ENCODE data around the gene KLHDC8A. TPM values are rescaled to one million over a fixed set of nuclear protein-coding genes. Genes with fewer than 3 reads are reported as not detected.
"Not testable (repeated sequence)": the region's sequence is repeated elsewhere in the genome, so short reads cannot be mapped to it uniquely, and the experiment has no call there.

The KLHDC8A gene, protein sequence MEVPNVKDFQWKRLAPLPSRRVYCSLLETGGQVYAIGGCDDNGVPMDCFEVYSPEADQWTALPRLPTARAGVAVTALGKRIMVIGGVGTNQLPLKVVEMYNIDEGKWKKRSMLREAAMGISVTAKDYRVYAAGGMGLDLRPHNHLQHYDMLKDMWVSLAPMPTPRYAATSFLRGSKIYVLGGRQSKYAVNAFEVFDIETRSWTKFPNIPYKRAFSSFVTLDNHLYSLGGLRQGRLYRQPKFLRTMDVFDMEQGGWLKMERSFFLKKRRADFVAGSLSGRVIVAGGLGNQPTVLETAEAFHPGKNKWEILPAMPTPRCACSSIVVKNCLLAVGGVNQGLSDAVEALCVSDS
- total RNA-seq (2021) (0.39 TPM in 1 of 2 replicates, not detected in the other), Bru-seq, nascent RNA (percentile 19 among the genes with signal in this experiment), BruChase-seq, experiment 1, labeled RNA remaining after a 2-hour chase (percentile 22 among the genes with signal in this experiment), BruChase-seq, experiment 2, labeled RNA remaining after a 6-hour chase (percentile 16 among the genes with signal in this experiment)
- long read RNA-seq, partial matches to known transcripts: 0 of 1 reads
- long read RNA-seq, other reads (novel, unspliced or antisense): 0 of 1 reads

DNA sequence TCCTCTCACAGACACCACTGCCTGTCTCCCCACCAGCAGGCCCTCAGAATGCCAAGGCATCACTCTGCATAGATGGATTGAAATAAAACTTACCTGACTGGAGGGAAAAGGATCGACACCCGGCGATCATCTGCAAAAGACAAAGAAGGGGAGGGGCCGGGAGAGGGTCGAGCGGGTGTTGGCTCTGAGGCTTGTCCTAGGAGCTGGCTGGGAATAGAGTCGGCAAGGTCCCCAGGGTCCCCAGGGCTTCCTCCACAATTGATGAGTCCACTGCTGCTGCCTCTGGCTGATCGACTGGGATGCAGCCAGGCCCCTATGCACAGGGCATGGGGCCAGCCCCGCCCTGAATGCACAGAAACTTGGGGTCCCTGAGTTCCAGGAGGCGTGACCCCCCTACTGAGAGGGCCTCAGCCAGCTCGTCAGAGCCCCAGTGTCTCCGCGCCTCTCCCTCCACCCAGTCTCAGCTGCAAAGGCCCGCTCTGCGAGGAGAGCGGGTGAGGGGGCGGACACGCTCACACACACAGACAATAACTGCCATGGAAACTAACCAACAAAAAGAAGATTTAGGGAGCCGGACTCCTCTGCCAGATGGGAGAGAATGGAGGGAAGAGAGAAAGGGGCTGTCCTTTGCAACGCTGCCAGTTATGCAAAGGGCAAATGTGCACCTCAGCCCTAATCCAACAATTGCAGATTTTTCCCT is at the start of gene KLHDC8A:
Gene KLHDC8A, minus strand, starts transcription at position 483 of the 700 bp plus-strand sequence. CDS start 13,318 bp downstream, outside the sequence.
- H3K9me3 ChIP-seq (ENCODE audit: low read depth, low read length, poor library complexity, severe bottlenecking): no peaks in the 10 kb centered on the region
- no peak within 1 kb of the TSS for H3K27ac ChIP-seq (ENCODE audit: low read depth, low read length, poor library complexity, severe bottlenecking)
- H3K27me3 ChIP-seq (replicated peaks; ENCODE audit: insufficient read depth, low read depth, low read length, poor library complexity): no peaks in the 10 kb centered on the region
- H3K4me1 ChIP-seq (ENCODE audit: insufficient read depth, low read length, poor library complexity, severe bottlenecking): peaks cover 15% of the 10 kb centered on the region
- TF ChIP-seq, protein P1, sequence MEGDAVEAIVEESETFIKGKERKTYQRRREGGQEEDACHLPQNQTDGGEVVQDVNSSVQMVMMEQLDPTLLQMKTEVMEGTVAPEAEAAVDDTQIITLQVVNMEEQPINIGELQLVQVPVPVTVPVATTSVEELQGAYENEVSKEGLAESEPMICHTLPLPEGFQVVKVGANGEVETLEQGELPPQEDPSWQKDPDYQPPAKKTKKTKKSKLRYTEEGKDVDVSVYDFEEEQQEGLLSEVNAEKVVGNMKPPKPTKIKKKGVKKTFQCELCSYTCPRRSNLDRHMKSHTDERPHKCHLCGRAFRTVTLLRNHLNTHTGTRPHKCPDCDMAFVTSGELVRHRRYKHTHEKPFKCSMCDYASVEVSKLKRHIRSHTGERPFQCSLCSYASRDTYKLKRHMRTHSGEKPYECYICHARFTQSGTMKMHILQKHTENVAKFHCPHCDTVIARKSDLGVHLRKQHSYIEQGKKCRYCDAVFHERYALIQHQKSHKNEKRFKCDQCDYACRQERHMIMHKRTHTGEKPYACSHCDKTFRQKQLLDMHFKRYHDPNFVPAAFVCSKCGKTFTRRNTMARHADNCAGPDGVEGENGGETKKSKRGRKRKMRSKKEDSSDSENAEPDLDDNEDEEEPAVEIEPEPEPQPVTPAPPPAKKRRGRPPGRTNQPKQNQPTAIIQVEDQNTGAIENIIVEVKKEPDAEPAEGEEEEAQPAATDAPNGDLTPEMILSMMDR (conservative IDR thresholded peaks at IDR 0.05; ENCODE audit: low read depth, low read length): no peak
- intact Hi-C loops (cut with micrococcal nuclease; ENCODE audit: unreplicated experiment): no loop called here
- H3K36me3 ChIP-seq (ENCODE audit: insufficient read depth, low read length, poor library complexity, severe bottlenecking): no peaks in the 10 kb centered on the region
- no TSS peak for BruUV-seq (replicated peaks)
- no peak within 1 kb of the TSS for H3K4me3 ChIP-seq (ENCODE audit: low read depth, low read length, poor library complexity, severe bottlenecking)
- POLR2A ChIA-PET (ENCODE audit: low non-redundant PET): interaction anchor here (0.5 to 0.6 kb wide), 2 partner anchors 194 to 737 kb away, joined by 8 to 26 read pairs; no protein-coding TSS in a partner anchor
- CTCF ChIA-PET: interaction anchor here (0.7 kb wide), 2 partner anchors 129 to 168 kb away, joined by 8 read pairs; no protein-coding TSS in a partner anchor
- peak; percentile 62 for DNase-seq (ENCODE audit: low spot score)

GRCh38 chr1:205406252-205406651 is 49.5 kb upstream of the KLHDC8A start:
- H3K27ac ChIP-seq (ENCODE audit: low read depth, low read length, poor library complexity, severe bottlenecking); intact Hi-C loops (cut with micrococcal nuclease; ENCODE audit: unreplicated experiment); H3K27me3 ChIP-seq (replicated peaks; ENCODE audit: insufficient read depth, low read depth, low read length, poor library complexity); CTCF ChIA-PET; DNase-seq (ENCODE audit: low spot score); H3K4me1 ChIP-seq (ENCODE audit: insufficient read depth, low read length, poor library complexity, severe bottlenecking); H3K36me3 ChIP-seq (ENCODE audit: insufficient read depth, low read length, poor library complexity, severe bottlenecking); H3K4me3 ChIP-seq (ENCODE audit: low read depth, low read length, poor library complexity, severe bottlenecking); BruUV-seq (replicated peaks); POLR2A ChIA-PET (ENCODE audit: low non-redundant PET); H3K9me3 ChIP-seq (ENCODE audit: low read depth, low read length, poor library complexity, severe bottlenecking): not testable (repeated sequence)

DNA sequence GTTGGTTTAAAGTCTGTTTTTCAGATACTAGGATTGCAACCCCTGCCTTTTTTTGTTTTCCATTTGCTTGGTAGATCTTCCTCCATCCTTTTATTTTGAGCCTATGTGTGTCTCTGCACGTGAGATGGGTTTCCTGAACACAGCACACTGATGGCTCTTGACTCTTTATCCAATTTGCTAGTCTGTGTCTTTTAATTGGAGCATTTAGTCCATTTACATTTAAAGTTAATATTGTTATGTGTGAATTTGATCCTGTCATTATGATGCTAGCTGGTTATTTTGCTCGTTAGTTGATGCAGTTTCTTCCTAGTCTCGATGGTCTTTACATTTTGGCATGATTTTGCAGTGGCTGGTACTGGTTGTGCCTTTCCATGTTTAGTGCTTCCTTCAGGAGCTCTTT is 47.8 kb upstream of the KLHDC8A start:
- H3K4me1 ChIP-seq (ENCODE audit: insufficient read depth, low read length, poor library complexity, severe bottlenecking); BruUV-seq (replicated peaks); H3K27ac ChIP-seq (ENCODE audit: low read depth, low read length, poor library complexity, severe bottlenecking); CTCF ChIA-PET; H3K9me3 ChIP-seq (ENCODE audit: low read depth, low read length, poor library complexity, severe bottlenecking); H3K4me3 ChIP-seq (ENCODE audit: low read depth, low read length, poor library complexity, severe bottlenecking); intact Hi-C loops (cut with micrococcal nuclease; ENCODE audit: unreplicated experiment); POLR2A ChIA-PET (ENCODE audit: low non-redundant PET); H3K27me3 ChIP-seq (replicated peaks; ENCODE audit: insufficient read depth, low read depth, low read length, poor library complexity); DNase-seq (ENCODE audit: low spot score); H3K36me3 ChIP-seq (ENCODE audit: insufficient read depth, low read length, poor library complexity, severe bottlenecking): not testable (repeated sequence)

DNA sequence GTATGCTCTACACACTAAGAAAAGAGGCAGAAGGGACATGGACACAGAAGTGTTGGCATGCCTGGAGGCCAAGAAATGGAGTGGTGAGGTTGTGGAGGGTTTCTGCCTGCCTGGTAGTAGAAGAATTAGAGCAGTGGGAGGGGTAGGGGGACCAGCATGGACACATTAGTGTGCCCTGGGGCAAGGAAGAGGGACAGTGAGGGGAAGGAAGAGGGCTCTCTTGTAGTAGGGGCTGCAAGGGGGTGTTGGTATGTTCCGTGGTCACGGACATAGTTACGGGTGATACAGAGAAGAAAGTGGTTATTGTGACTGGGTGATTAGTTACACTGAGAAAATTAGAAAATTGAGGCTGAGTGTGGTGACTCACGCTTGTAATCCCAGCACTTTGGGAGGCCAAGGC is 41.9 kb upstream of the KLHDC8A start:
- CTCF ChIA-PET: no interaction called here
- H3K27me3 ChIP-seq (replicated peaks; ENCODE audit: insufficient read depth, low read depth, low read length, poor library complexity): no peaks in the 10 kb centered on the region
- H3K36me3 ChIP-seq (ENCODE audit: insufficient read depth, low read length, poor library complexity, severe bottlenecking): no peaks in the 10 kb centered on the region
- intact Hi-C loops (cut with micrococcal nuclease; ENCODE audit: unreplicated experiment): loop anchor here (5.0 to 10.0 kb wide), 2 partner anchors 34 to 236 kb away; partner anchors contain the start of gene ELK4
- no peak overlapping the region for H3K4me3 ChIP-seq (ENCODE audit: low read depth, low read length, poor library complexity, severe bottlenecking)
- POLR2A ChIA-PET (ENCODE audit: low non-redundant PET): no interaction called here
- no TSS peak for BruUV-seq (replicated peaks)
- H3K27ac ChIP-seq (ENCODE audit: low read depth, low read length, poor library complexity, severe bottlenecking): no peak overlapping the region
- TF ChIP-seq EZH2 (IDR thresholded peaks at IDR 0.05; ENCODE audit: borderline replicate concordance, low read depth, low read length, poor library complexity, severe bottlenecking): no peak
- TF ChIP-seq, protein P1 (conservative IDR thresholded peaks at IDR 0.05; ENCODE audit: low read depth, low read length): no peak
- DNase-seq (ENCODE audit: low spot score): no peak
- no peaks in the 10 kb centered on the region for H3K9me3 ChIP-seq (ENCODE audit: low read depth, low read length, poor library complexity, severe bottlenecking)
- H3K4me1 ChIP-seq (ENCODE audit: insufficient read depth, low read length, poor library complexity, severe bottlenecking): peaks cover 20% of the 10 kb centered on the region
